ENCODE measurements around the gene INO80. TPM values are rescaled to one million over a fixed set of nuclear protein-coding genes. Genes with fewer than 3 reads are reported as not detected.
"Not testable (repeated sequence)": the region's sequence is repeated elsewhere in the genome, so short reads cannot be mapped to it uniquely, and the experiment has no call there.

INO80 gene
- total and polyA plus RNA-seq, 2 donors, result 7.6 to 12.9 TPM

- 94% methylated on average over 3 of the region's 3 CpGs for WGBS
- no peaks in the 10 kb centered on the region for H3K36me3 ChIP-seq (ENCODE audit: control insufficient read depth in 2 of 2, insufficient read depth in 2 of 2, low read length in 1 of 2)
- no peak for DNase-seq (ENCODE audit: low read depth in 6 of 9, low spot score in 9 of 9)
- H3K4me1 ChIP-seq (ENCODE audit: control insufficient read depth in 2 of 2, insufficient read depth in 2 of 2, low read length in 2 of 2), result peaks cover 11 to 26% of the 10 kb centered on the region in 2 donors
- H3K4me3 ChIP-seq (ENCODE audit: low read length in 2 of 2), result no peak overlapping the region
- peaks cover 0 to 17% of the 10 kb centered on the region in 2 donors for H3K27me3 ChIP-seq (ENCODE audit: control insufficient read depth in 2 of 2, insufficient read depth in 1 of 2, low read length in 1 of 2)
- no peak overlapping the region for H3K27ac ChIP-seq (ENCODE audit: low read depth in 1 of 2, low read length in 1 of 2)
- no peaks in the 10 kb centered on the region for H3K9me3 ChIP-seq (ENCODE audit: control insufficient read depth in 2 of 2, insufficient read depth in 1 of 2, low read length in 1 of 2)
Measured at GRCh38 chr15:40956541-40956982, 159.5 kb downstream of the INO80 start.

- peaks cover 11 to 26% of the 10 kb centered on the region in 2 donors for H3K4me1 ChIP-seq (ENCODE audit: control insufficient read depth in 2 of 2, insufficient read depth in 2 of 2, low read length in 2 of 2)
- H3K27me3 ChIP-seq (ENCODE audit: control insufficient read depth in 2 of 2, insufficient read depth in 1 of 2, low read length in 1 of 2), result peaks cover 0 to 17% of the 10 kb centered on the region in 2 donors
- over 99% methylated on average over 3 of the region's 3 CpGs for WGBS
- H3K9me3 ChIP-seq (ENCODE audit: control insufficient read depth in 2 of 2, insufficient read depth in 1 of 2, low read length in 1 of 2), result no peaks in the 10 kb centered on the region
- no peak for DNase-seq (ENCODE audit: low read depth in 6 of 9, low spot score in 9 of 9)
- no peaks in the 10 kb centered on the region for H3K36me3 ChIP-seq (ENCODE audit: control insufficient read depth in 2 of 2, insufficient read depth in 2 of 2, low read length in 1 of 2)
- no peak overlapping the region for H3K4me3 ChIP-seq (ENCODE audit: low read length in 2 of 2)
- H3K27ac ChIP-seq (ENCODE audit: low read depth in 1 of 2, low read length in 1 of 2), result no peak overlapping the region
Measured at GRCh38 chr15:40955930-40956540, 160.0 kb downstream of the INO80 start.

GRCh38 chr15:40955141-40955903, 160.8 kb downstream of the INO80 start:
- H3K36me3 ChIP-seq (ENCODE audit: control insufficient read depth in 2 of 2, insufficient read depth in 2 of 2, low read length in 1 of 2), result no peaks in the 10 kb centered on the region
- no peak for DNase-seq (ENCODE audit: low read depth in 6 of 9, low spot score in 9 of 9)
- WGBS, result 92% methylated on average over 20 of the region's 20 CpGs
- no peak overlapping the region for H3K4me3 ChIP-seq (ENCODE audit: low read length in 2 of 2)
- H3K27me3 ChIP-seq (ENCODE audit: control insufficient read depth in 2 of 2, insufficient read depth in 1 of 2, low read length in 1 of 2), result peaks cover 0 to 17% of the 10 kb centered on the region in 2 donors
- peaks cover 11 to 26% of the 10 kb centered on the region in 2 donors for H3K4me1 ChIP-seq (ENCODE audit: control insufficient read depth in 2 of 2, insufficient read depth in 2 of 2, low read length in 2 of 2)
- no peaks in the 10 kb centered on the region for H3K9me3 ChIP-seq (ENCODE audit: control insufficient read depth in 2 of 2, insufficient read depth in 1 of 2, low read length in 1 of 2)
- no peak overlapping the region for H3K27ac ChIP-seq (ENCODE audit: low read depth in 1 of 2, low read length in 1 of 2)

- H3K27ac ChIP-seq (ENCODE audit: low read depth in 1 of 2, low read length in 1 of 2); H3K9me3 ChIP-seq (ENCODE audit: control insufficient read depth in 2 of 2, insufficient read depth in 1 of 2, low read length in 1 of 2); H3K36me3 ChIP-seq (ENCODE audit: control insufficient read depth in 2 of 2, insufficient read depth in 2 of 2, low read length in 1 of 2); DNase-seq (ENCODE audit: low read depth in 6 of 9, low spot score in 9 of 9); H3K4me3 ChIP-seq (ENCODE audit: low read length in 2 of 2): not testable (repeated sequence)
- peaks cover 11 to 21% of the 10 kb centered on the region in 2 donors for H3K4me1 ChIP-seq (ENCODE audit: control insufficient read depth in 2 of 2, insufficient read depth in 2 of 2, low read length in 2 of 2)
- WGBS, result 90% methylated on average over 8 of the region's 8 CpGs
- peaks cover 0 to 17% of the 10 kb centered on the region in 2 donors for H3K27me3 ChIP-seq (ENCODE audit: control insufficient read depth in 2 of 2, insufficient read depth in 1 of 2, low read length in 1 of 2)
Measured at GRCh38 chr15:40954158-40954848, 161.8 kb downstream of the INO80 start.

GRCh38 chr15:40953713-40954074, 162.4 kb downstream of the INO80 start:
- H3K27me3 ChIP-seq (ENCODE audit: control insufficient read depth in 2 of 2, insufficient read depth in 1 of 2, low read length in 1 of 2), result peaks cover 0 to 18% of the 10 kb centered on the region in 2 donors
- H3K9me3 ChIP-seq (ENCODE audit: control insufficient read depth in 2 of 2, insufficient read depth in 1 of 2, low read length in 1 of 2), result no peaks in the 10 kb centered on the region
- no peak for DNase-seq (ENCODE audit: low read depth in 6 of 9, low spot score in 9 of 9)
- peak overlapping the region; percentile 64 to 66 for H3K4me3 ChIP-seq (ENCODE audit: low read length in 2 of 2)
- H3K4me1 ChIP-seq (ENCODE audit: control insufficient read depth in 2 of 2, insufficient read depth in 2 of 2, low read length in 2 of 2), result peaks cover 11 to 23% of the 10 kb centered on the region in 2 donors
- no peaks in the 10 kb centered on the region for H3K36me3 ChIP-seq (ENCODE audit: control insufficient read depth in 2 of 2, insufficient read depth in 2 of 2, low read length in 1 of 2)
- WGBS, result 17% methylated on average over 17 of the region's 17 CpGs
- H3K27ac ChIP-seq (ENCODE audit: low read depth in 1 of 2, low read length in 1 of 2), result no peak overlapping the region

- H3K9me3 ChIP-seq (ENCODE audit: control insufficient read depth in 2 of 2, insufficient read depth in 1 of 2, low read length in 1 of 2), result no peaks in the 10 kb centered on the region
- 2% methylated on average over 72 of the region's 72 CpGs for WGBS
- no peaks in the 10 kb centered on the region for H3K36me3 ChIP-seq (ENCODE audit: control insufficient read depth in 2 of 2, insufficient read depth in 2 of 2, low read length in 1 of 2)
- H3K27ac ChIP-seq (ENCODE audit: low read depth in 1 of 2, low read length in 1 of 2), result no peak within 1 kb of the TSS
- peaks cover 11 to 23% of the 10 kb centered on the region in 2 donors for H3K4me1 ChIP-seq (ENCODE audit: control insufficient read depth in 2 of 2, insufficient read depth in 2 of 2, low read length in 2 of 2)
- peak; percentile 92 to 98 (median 96) for DNase-seq (ENCODE audit: low read depth in 6 of 9, low spot score in 9 of 9)
- peaks cover 0 to 19% of the 10 kb centered on the region in 2 donors for H3K27me3 ChIP-seq (ENCODE audit: control insufficient read depth in 2 of 2, insufficient read depth in 1 of 2, low read length in 1 of 2)
- peak within 1 kb of the TSS; percentile 64 to 66 for H3K4me3 ChIP-seq (ENCODE audit: low read length in 2 of 2)
Measured at GRCh38 chr15:40952901-40953712, 163.0 kb downstream of the INO80 start, which contains the start of gene CHAC1. Gene CHAC1 (plus strand): TSS chr15:40953471. CDS start chr15:40953584, 113 bp downstream.

GRCh38 chr15:40952301-40952900, 163.7 kb downstream of the INO80 start:
- Histone ChIP-seq H3K9me3 (ENCODE audit: control insufficient read depth in 2 of 2, insufficient read depth in 1 of 2, low read length in 1 of 2) (no peaks in the 10 kb centered on the region), H3K4me1 (ENCODE audit: control insufficient read depth in 2 of 2, insufficient read depth in 2 of 2, low read length in 2 of 2) (peaks cover 11 to 23% of the 10 kb centered on the region in 2 donors), H3K27ac (ENCODE audit: low read depth in 1 of 2, low read length in 1 of 2) (no peak overlapping the region), H3K36me3 (ENCODE audit: control insufficient read depth in 2 of 2, insufficient read depth in 2 of 2, low read length in 1 of 2) (no peaks in the 10 kb centered on the region), H3K4me3 (ENCODE audit: low read length in 2 of 2) (peak overlapping the region; percentile 64 to 66), H3K27me3 (ENCODE audit: control insufficient read depth in 2 of 2, insufficient read depth in 1 of 2, low read length in 1 of 2) (peaks cover 0 to 19% of the 10 kb centered on the region in 2 donors)
- no peak for DNase-seq (ENCODE audit: low read depth in 6 of 9, low spot score in 9 of 9)
- 64% methylated on average over 23 of the region's 23 CpGs for WGBS

GRCh38 chr15:40951764-40952163, 164.3 kb downstream of the INO80 start:
- Histone ChIP-seq H3K9me3 (ENCODE audit: control insufficient read depth in 2 of 2, insufficient read depth in 1 of 2, low read length in 1 of 2) (no peaks in the 10 kb centered on the region), H3K4me3 (ENCODE audit: low read length in 2 of 2) (no peak overlapping the region), H3K36me3 (ENCODE audit: control insufficient read depth in 2 of 2, insufficient read depth in 2 of 2, low read length in 1 of 2) (no peaks in the 10 kb centered on the region), H3K27ac (ENCODE audit: low read depth in 1 of 2, low read length in 1 of 2) (no peak overlapping the region), H3K27me3 (ENCODE audit: control insufficient read depth in 2 of 2, insufficient read depth in 1 of 2, low read length in 1 of 2) (peaks cover 0 to 19% of the 10 kb centered on the region in 2 donors), H3K4me1 (ENCODE audit: control insufficient read depth in 2 of 2, insufficient read depth in 2 of 2, low read length in 2 of 2) (peaks cover 11 to 23% of the 10 kb centered on the region in 2 donors)
- DNase-seq (ENCODE audit: low read depth in 6 of 9, low spot score in 9 of 9), result no peak
- WGBS, result 97% methylated on average over 4 of the region's 4 CpGs
